DND-41 (cell line): ENCODE results near the gene PRRX1.

ENCODE experiments used
- ATAC-seq: fragments of 200-7000 bp; cut with Tn5 transposase; 3 replicates; pipeline ENCODE4 v1.9.1; 2021; ENCODE audit warnings: low read depth; ENCODE audit not compliant: insufficient read depth
- DNase-seq: peaks from one replicate; pipeline ENCODE4 v3.0.0-alpha.2; 2020
- H2AFZ ChIP-seq: 2 replicates; pipeline ENCODE4 v1.6.0; 2012; ENCODE audit warnings: low read depth, low read length
- H3K27ac ChIP-seq: 2 replicates; pipeline ENCODE4 v1.5.1; 2012; ENCODE audit warnings: low read length, inconsistent platforms
- H3K27me3 ChIP-seq: fragments of 200-600 bp; sonication (generic); 2 replicates; pipeline ENCODE4 v1.6.0; 2012; ENCODE audit warnings: low read length, mild to moderate bottlenecking, inconsistent platforms; ENCODE audit not compliant: insufficient read depth, poor library complexity
- H3K36me3 ChIP-seq: 2 replicates; pipeline ENCODE4 v1.5.1; 2012; ENCODE audit warnings: low read length, inconsistent platforms; ENCODE audit not compliant: insufficient read depth
- H3K4me1 ChIP-seq: 2 replicates; pipeline ENCODE4 v1.5.1; 2012; ENCODE audit warnings: mild to moderate bottlenecking, low read length; ENCODE audit not compliant: insufficient read depth
- H3K4me2 ChIP-seq: 2 replicates; pipeline ENCODE4 v1.6.0; 2012; ENCODE audit warnings: mild to moderate bottlenecking, moderate library complexity, low read length, inconsistent platforms; ENCODE audit not compliant: insufficient read depth
- H3K4me3 ChIP-seq, 2 experiments: fragments of 200-600 bp in 1 of 2; shearing (Covaris generic) in 1 of 2; 2 replicates each; pipeline ENCODE4 v1.5.1; 2012 to 2016; ENCODE audit warnings: inconsistent platforms in 2 of 2, low read length in 2 of 2, mild to moderate bottlenecking in 2 of 2, low read depth in 1 of 2, moderate library complexity in 1 of 2
- H3K79me2 ChIP-seq: 2 replicates; pipeline ENCODE4 v1.6.0; 2012; ENCODE audit warnings: low read length, inconsistent platforms; ENCODE audit not compliant: insufficient read depth
- H3K9ac ChIP-seq: 2 replicates; pipeline ENCODE4 v1.6.0; 2012; ENCODE audit warnings: low read depth, mild to moderate bottlenecking, inconsistent platforms, low read length, moderate library complexity
- H3K9me3 ChIP-seq: 2 replicates; pipeline ENCODE4 v1.5.1; 2012; ENCODE audit warnings: low read length, moderate library complexity, mild to moderate bottlenecking, inconsistent platforms; ENCODE audit not compliant: insufficient read depth, severe bottlenecking
- H4K20me1 ChIP-seq: 2 replicates; pipeline ENCODE4 v1.6.0; 2012; ENCODE audit warnings: low read length; ENCODE audit not compliant: insufficient read depth
- CTCF ChIP-seq: IDR thresholded peaks from 2 replicates; pipeline ENCODE4 v1.5.1; 2012; ENCODE audit warnings: borderline replicate concordance, low read length, moderate library complexity, mild to moderate bottlenecking; ENCODE audit not compliant: poor library complexity, severe bottlenecking; ENCODE audit errors: extremely low read depth
- EZH2 ChIP-seq: IDR thresholded peaks from 3 replicates; pipeline ENCODE4 v1.6.1; 2012; ENCODE audit warnings: borderline replicate concordance, low read depth, mild to moderate bottlenecking, moderate library complexity, low read length, inconsistent platforms; ENCODE audit not compliant: severe bottlenecking

PRRX1 gene

GRCh38 chr1:170742600-170742999 lies 78.7 kb downstream of the PRRX1 start:
- no peak overlapping the region for H3K4me2 ChIP-seq
- H3K9me3 ChIP-seq, result peaks cover 9% of the 10 kb centered on the region
- TF ChIP-seq CTCF, result no peak
- TF ChIP-seq EZH2, result no peak
- no peaks in the 10 kb centered on the region for H4K20me1 ChIP-seq
- H3K9ac ChIP-seq, result no peak overlapping the region
- H3K4me3 ChIP-seq, result no peak overlapping the region
- H3K27me3 ChIP-seq, result no peaks in the 10 kb centered on the region
- no peak overlapping the region for H2AFZ ChIP-seq
- DNase-seq (no peak), ATAC-seq (no peak)
- H3K27ac ChIP-seq, result no peak overlapping the region
- no peaks in the 10 kb centered on the region for H3K4me1 ChIP-seq
- H3K36me3 ChIP-seq, result no peaks in the 10 kb centered on the region
- H3K79me2 ChIP-seq, result no peaks in the 10 kb centered on the region

- ATAC-seq (no peak), DNase-seq (no peak)
- no peak overlapping the region for H3K27ac ChIP-seq
- H3K27me3 ChIP-seq, result no peaks in the 10 kb centered on the region
- no peaks in the 10 kb centered on the region for H3K79me2 ChIP-seq
- H2AFZ ChIP-seq, result no peak overlapping the region
- H3K4me1 ChIP-seq, result no peaks in the 10 kb centered on the region
- no peaks in the 10 kb centered on the region for H3K36me3 ChIP-seq
- H3K4me2 ChIP-seq, result no peak overlapping the region
- no peak overlapping the region for H3K4me3 ChIP-seq
- H3K9ac ChIP-seq, result no peak overlapping the region
- TF ChIP-seq CTCF (no peak), EZH2 (no peak)
- no peaks in the 10 kb centered on the region for H4K20me1 ChIP-seq
- peaks cover 9% of the 10 kb centered on the region for H3K9me3 ChIP-seq
These were observed 79.2 kb downstream of the PRRX1 start for GRCh38 chr1:170743083-170743482.

- no peak overlapping the region for H3K4me3 ChIP-seq
- no peak overlapping the region for H3K9ac ChIP-seq
- no peaks in the 10 kb centered on the region for H3K79me2 ChIP-seq
- TF ChIP-seq CTCF, result no peak
- no peaks in the 10 kb centered on the region for H3K36me3 ChIP-seq
- no peaks in the 10 kb centered on the region for H3K9me3 ChIP-seq
- ATAC-seq, result no peak
- 0 out of 2 replicates have a peak overlapping the region, but pooled peaks have one; percentile 35 for H2AFZ ChIP-seq
- no peaks in the 10 kb centered on the region for H3K27me3 ChIP-seq
- H3K27ac ChIP-seq, result no peak overlapping the region
- no peak for DNase-seq
- H3K4me2 ChIP-seq, result no peak overlapping the region
- no peaks in the 10 kb centered on the region for H4K20me1 ChIP-seq
- H3K4me1 ChIP-seq, result no peaks in the 10 kb centered on the region
These were observed 85.6 kb downstream of the PRRX1 start for GRCh38 chr1:170749549-170749948.

- Histone ChIP-seq H3K27me3 (no peaks in the 10 kb centered on the region), H3K9me3 (no peaks in the 10 kb centered on the region), H3K79me2 (no peaks in the 10 kb centered on the region), H3K4me1 (no peaks in the 10 kb centered on the region), H3K4me2 (no peak overlapping the region), H3K36me3 (no peaks in the 10 kb centered on the region), H3K4me3 (no peak overlapping the region), H3K27ac (no peak overlapping the region), H3K9ac (no peak overlapping the region), H4K20me1 (no peaks in the 10 kb centered on the region), H2AFZ (no peak overlapping the region)
- DNase-seq (no peak), ATAC-seq (no peak)
- no peak for TF ChIP-seq EZH2
- no peak for TF ChIP-seq CTCF
These were observed 86.0 kb downstream of the PRRX1 start for GRCh38 chr1:170749959-170750358.
